ENCODE data around the gene RAD18.

The RAD18 gene

DNA sequence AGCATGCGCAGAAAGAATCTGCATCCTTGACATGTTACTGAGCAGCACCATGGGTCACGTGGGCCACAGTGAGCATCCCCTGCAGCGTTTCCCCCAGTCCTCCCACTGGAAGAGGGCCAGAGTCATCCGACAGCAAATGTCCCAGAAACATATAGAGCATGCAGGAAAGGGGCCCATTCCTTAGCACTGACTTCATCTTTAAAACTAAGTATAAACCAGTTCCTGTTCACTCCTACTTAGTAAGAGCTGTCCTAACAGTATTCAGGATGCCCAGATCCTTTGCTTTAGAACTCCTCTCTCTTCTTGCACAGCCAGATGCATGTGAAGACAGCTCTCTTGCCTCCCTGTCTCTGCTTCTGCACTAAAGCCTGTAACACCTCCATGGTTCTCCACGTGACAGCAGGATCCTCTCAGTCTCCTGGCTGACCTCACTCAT, 114.6 kb downstream of the RAD18 start:
- no peak for TF ChIP-seq ZBTB7A (IDR thresholded peaks at IDR 0.05; ENCODE audit: low read depth)

DNA sequence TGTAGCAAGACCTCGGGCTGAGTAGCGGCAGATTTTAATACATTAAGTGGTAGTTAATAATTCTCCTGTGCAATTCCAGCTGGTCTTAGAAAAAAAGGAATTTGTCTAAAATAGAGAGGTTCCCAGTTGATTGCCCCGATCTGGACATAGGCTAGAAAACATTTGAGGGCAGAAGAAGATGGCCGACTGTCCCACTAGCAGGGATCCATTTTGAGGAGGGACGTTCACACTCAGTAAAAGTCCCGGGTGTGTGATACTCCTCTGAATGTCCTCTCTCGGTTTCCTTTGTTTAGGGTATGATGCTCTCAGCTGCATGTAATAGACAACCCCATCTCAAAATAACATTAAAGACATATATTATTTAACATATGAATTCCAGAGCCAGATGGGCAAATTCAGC, 116.0 kb downstream of the RAD18 start:
- no peak for TF ChIP-seq EGR1 (IDR thresholded peaks at IDR 0.05)
- no peak for TF ChIP-seq NFIC (IDR thresholded peaks at IDR 0.05)
- TF ChIP-seq TCF12 (IDR thresholded peaks at IDR 0.05; ENCODE audit: low read depth), result no peak
- no peak for TF ChIP-seq TEAD4 (IDR thresholded peaks at IDR 0.05)
- TF ChIP-seq MAX (IDR thresholded peaks at IDR 0.05), result no peak
- TF ChIP-seq, protein P1, sequence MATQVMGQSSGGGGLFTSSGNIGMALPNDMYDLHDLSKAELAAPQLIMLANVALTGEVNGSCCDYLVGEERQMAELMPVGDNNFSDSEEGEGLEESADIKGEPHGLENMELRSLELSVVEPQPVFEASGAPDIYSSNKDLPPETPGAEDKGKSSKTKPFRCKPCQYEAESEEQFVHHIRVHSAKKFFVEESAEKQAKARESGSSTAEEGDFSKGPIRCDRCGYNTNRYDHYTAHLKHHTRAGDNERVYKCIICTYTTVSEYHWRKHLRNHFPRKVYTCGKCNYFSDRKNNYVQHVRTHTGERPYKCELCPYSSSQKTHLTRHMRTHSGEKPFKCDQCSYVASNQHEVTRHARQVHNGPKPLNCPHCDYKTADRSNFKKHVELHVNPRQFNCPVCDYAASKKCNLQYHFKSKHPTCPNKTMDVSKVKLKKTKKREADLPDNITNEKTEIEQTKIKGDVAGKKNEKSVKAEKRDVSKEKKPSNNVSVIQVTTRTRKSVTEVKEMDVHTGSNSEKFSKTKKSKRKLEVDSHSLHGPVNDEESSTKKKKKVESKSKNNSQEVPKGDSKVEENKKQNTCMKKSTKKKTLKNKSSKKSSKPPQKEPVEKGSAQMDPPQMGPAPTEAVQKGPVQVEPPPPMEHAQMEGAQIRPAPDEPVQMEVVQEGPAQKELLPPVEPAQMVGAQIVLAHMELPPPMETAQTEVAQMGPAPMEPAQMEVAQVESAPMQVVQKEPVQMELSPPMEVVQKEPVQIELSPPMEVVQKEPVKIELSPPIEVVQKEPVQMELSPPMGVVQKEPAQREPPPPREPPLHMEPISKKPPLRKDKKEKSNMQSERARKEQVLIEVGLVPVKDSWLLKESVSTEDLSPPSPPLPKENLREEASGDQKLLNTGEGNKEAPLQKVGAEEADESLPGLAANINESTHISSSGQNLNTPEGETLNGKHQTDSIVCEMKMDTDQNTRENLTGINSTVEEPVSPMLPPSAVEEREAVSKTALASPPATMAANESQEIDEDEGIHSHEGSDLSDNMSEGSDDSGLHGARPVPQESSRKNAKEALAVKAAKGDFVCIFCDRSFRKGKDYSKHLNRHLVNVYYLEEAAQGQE (IDR thresholded peaks at IDR 0.05; ENCODE audit: low read depth), result no peak
- no peak for TF ChIP-seq RAD21 (IDR thresholded peaks at IDR 0.05; ENCODE audit: low read depth)
- no peak for TF ChIP-seq CEBPB (IDR thresholded peaks at IDR 0.05)
- no peak for TF ChIP-seq ZBTB7A (IDR thresholded peaks at IDR 0.05; ENCODE audit: low read depth)
- TF ChIP-seq, protein P2, sequence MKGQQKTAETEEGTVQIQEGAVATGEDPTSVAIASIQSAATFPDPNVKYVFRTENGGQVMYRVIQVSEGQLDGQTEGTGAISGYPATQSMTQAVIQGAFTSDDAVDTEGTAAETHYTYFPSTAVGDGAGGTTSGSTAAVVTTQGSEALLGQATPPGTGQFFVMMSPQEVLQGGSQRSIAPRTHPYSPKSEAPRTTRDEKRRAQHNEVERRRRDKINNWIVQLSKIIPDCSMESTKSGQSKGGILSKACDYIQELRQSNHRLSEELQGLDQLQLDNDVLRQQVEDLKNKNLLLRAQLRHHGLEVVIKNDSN (IDR thresholded peaks at IDR 0.05), result no peak
- TF ChIP-seq YY1 (IDR thresholded peaks at IDR 0.05; ENCODE audit: low read depth), result no peak
- TF ChIP-seq EP300 (IDR thresholded peaks at IDR 0.05; ENCODE audit: borderline replicate concordance), result no peak
- no peak for TF ChIP-seq TAF1 (IDR thresholded peaks at IDR 0.05; ENCODE audit: low read depth)
- TF ChIP-seq CREB1 (IDR thresholded peaks at IDR 0.05; ENCODE audit: low read depth), result no peak
- TF ChIP-seq FOXM1 (IDR thresholded peaks at IDR 0.05; ENCODE audit: borderline replicate concordance, low read depth), result no peak

DNA sequence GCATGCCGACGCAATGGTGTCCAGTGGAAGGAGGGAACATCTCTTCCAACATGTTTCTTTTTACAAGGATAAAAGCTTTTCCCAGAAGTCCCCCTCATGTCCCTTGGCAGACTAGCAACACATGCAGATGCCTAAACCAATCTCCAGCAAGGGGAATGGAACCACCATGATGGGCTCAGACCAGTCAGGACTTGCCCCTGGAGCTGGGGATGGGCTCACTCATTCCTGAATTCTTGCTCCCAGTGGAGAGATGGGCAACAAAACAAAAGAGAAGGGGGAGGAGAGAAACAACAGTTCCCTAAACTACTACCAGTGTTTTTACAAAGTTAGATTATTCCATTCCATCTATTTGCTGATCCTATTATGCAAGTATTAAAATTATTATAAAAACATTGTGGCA, 117.1 kb downstream of the RAD18 start:
- TF ChIP-seq FOXM1 (IDR thresholded peaks at IDR 0.05; ENCODE audit: borderline replicate concordance, low read depth) (no peak), CEBPB (IDR thresholded peaks at IDR 0.05) (no peak), MAX (IDR thresholded peaks at IDR 0.05) (no peak), NFIC (IDR thresholded peaks at IDR 0.05) (no peak), YY1 (IDR thresholded peaks at IDR 0.05; ENCODE audit: low read depth) (no peak), TAF1 (IDR thresholded peaks at IDR 0.05; ENCODE audit: low read depth) (no peak), EGR1 (IDR thresholded peaks at IDR 0.05) (no peak), TCF12 (IDR thresholded peaks at IDR 0.05; ENCODE audit: low read depth) (no peak), RAD21 (IDR thresholded peaks at IDR 0.05; ENCODE audit: low read depth) (no peak), ZBTB7A (IDR thresholded peaks at IDR 0.05; ENCODE audit: low read depth) (no peak), CREB1 (IDR thresholded peaks at IDR 0.05; ENCODE audit: low read depth) (no peak), EP300 (IDR thresholded peaks at IDR 0.05; ENCODE audit: borderline replicate concordance) (no peak), TEAD4 (IDR thresholded peaks at IDR 0.05) (no peak)
- TF ChIP-seq, protein P2 (IDR thresholded peaks at IDR 0.05), result no peak
- TF ChIP-seq, protein P1 (IDR thresholded peaks at IDR 0.05; ENCODE audit: low read depth), result no peak

DNA sequence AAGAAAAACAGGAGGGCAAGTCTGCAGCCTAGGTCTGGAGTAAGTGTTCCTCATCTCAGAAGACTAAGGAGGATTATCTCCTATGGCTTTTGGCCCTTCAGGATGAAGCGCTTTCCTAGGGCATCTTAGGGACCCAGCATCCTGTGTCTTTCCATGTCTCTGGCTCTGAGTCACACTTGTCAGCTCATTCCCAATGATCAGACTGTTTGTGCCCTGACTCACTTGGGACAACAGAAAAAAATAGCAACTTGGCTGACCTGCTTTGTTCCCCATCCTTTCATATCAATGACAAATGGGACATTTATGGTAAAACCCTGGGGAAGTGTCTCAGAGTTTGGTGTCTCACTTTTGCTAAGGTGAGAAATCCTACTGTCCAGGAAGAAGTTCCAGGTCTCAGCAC, 117.6 kb downstream of the RAD18 start:
- no peak for TF ChIP-seq CREB1 (IDR thresholded peaks at IDR 0.05; ENCODE audit: low read depth)

DNA sequence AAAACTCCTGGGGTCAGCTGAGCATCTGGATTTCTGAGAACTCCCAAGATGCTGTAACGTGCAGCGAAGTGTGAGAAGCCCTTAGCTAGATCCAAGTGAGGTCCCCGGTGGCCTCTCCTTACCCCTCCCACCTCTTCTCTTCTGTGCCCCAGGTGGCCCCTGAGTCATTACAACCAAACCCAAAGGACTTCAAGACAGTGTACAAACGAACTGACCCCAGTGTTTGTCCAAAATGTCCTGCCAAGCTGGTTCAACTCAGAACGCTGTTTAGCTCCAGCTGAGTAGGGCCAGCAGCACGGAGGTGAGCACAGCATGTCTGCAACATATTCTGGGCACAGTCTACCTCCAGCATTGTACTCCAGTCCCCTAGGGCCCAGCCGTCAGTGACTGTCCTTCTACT, 119.9 kb downstream of the RAD18 start:
- TF ChIP-seq RAD21 (IDR thresholded peaks at IDR 0.05; ENCODE audit: low read depth), result no peak
- peak; percentile 73 for TF ChIP-seq NFIC (IDR thresholded peaks at IDR 0.05)
- TF ChIP-seq YY1 (IDR thresholded peaks at IDR 0.05; ENCODE audit: low read depth), result no peak
- TF ChIP-seq, protein P1 (IDR thresholded peaks at IDR 0.05; ENCODE audit: low read depth), result no peak
- TF ChIP-seq EGR1 (IDR thresholded peaks at IDR 0.05), result no peak
- peak; percentile 16; the same call in 1 of the 2 replicates for TF ChIP-seq MAX (IDR thresholded peaks at IDR 0.05)
- TF ChIP-seq TEAD4 (IDR thresholded peaks at IDR 0.05), result peak; percentile 28; the same call in 1 of the 2 replicates
- peak; percentile 76 for TF ChIP-seq EP300 (IDR thresholded peaks at IDR 0.05; ENCODE audit: borderline replicate concordance)
- no peak for TF ChIP-seq CEBPB (IDR thresholded peaks at IDR 0.05)
- TF ChIP-seq TAF1 (IDR thresholded peaks at IDR 0.05; ENCODE audit: low read depth), result no peak
- TF ChIP-seq TCF12 (IDR thresholded peaks at IDR 0.05; ENCODE audit: low read depth), result peak; percentile 54
- TF ChIP-seq ZBTB7A (IDR thresholded peaks at IDR 0.05; ENCODE audit: low read depth), result no peak
- no peak for TF ChIP-seq CREB1 (IDR thresholded peaks at IDR 0.05; ENCODE audit: low read depth)
- TF ChIP-seq, protein P2 (IDR thresholded peaks at IDR 0.05), result no peak
- TF ChIP-seq FOXM1 (IDR thresholded peaks at IDR 0.05; ENCODE audit: borderline replicate concordance, low read depth), result peak; percentile 26; the same call in 1 of the 2 replicates
